Lower lobe of right lung (tissue), 2 donors: ENCODE measurements around the gene UNC80. TPM values are rescaled to one million over a fixed set of nuclear protein-coding genes. Genes with fewer than 3 reads are reported as not detected.

Source experiments
- ATAC-seq, 2 donors: fragments of 200-7000 bp; cut with Tn5 transposase; one replicate each; pipeline ENCODE4 v1.9.1; 2020 to 2022; ENCODE audit warnings: mild to moderate bottlenecking in 2 of 2, moderate library complexity in 2 of 2
- DNase-seq: peaks from one replicate; pipeline ENCODE4 v3.0.0-alpha.2; 2020
- H3K27ac ChIP-seq: fragments of 200-600 bp; one replicate; pipeline ENCODE4 v1.8.0; 2022
- H3K27me3 ChIP-seq: fragments of 200-600 bp; one replicate; pipeline ENCODE4 v1.8.0; 2022; ENCODE audit warnings: low read depth
- H3K36me3 ChIP-seq: fragments of 200-600 bp; one replicate; pipeline ENCODE4 v1.8.0; 2022; ENCODE audit warnings: mild to moderate bottlenecking
- H3K4me1 ChIP-seq: fragments of 200-600 bp; one replicate; pipeline ENCODE4 v1.8.0; 2022
- H3K4me3 ChIP-seq: fragments of 200-600 bp; one replicate; pipeline ENCODE4 v1.8.0; 2022; ENCODE audit warnings: mild to moderate bottlenecking
- H3K9me3 ChIP-seq: fragments of 200-600 bp; one replicate; pipeline ENCODE4 v1.8.0; 2022
- intact Hi-C: fragments of 100-400 bp; cut with DNase I; formaldehyde crosslinking; loops from one replicate; pipeline ENCODE4 v1.11.0; 2022
- total RNA-seq: library from RNA; stranded (reverse); fragmentation: NEBNext Ultra II Directional; extraction: Animal tissue kit (Norgen Biotek cat#: 25700); gene quantifications from one replicate; pipeline ENCODE4 v1.2.1, GENCODE V29; 2021
- TF ChIP-seq, protein P1 (sequence below): fragments of 200-600 bp; IDR thresholded peaks from one replicate; pipeline ENCODE4 v1.8.0; 2022; ENCODE audit warnings: antibody characterized with exemption, mild to moderate bottlenecking
- donor health status: DM: no; HTN: yes; CAD: no; lungs with severe emphysema.

UNC80 gene
- total RNA-seq, 1 donor from 2014 or later: not detected

DNA sequence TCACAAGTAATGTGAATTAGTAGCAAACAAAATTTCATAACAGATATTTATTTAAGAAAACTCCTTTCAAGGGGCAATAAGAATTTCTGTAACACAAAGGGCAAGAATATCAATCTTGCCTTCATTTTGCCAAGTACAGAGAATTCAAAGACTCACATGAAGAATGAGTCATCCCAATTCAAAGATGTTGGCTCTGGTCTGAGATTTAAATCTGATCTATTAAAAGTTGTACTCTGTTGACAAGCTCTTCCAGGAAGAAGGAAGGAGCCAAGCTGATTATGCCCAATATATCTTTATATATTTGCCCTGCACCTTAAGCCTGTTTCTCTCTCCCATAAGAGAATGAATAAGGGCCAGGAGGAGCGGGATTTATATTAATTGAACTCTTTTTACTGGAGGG, 174.9 kb downstream of the UNC80 start:
- H3K9me3 ChIP-seq: no peaks in the 10 kb centered on the region
- no peaks in the 10 kb centered on the region for H3K4me1 ChIP-seq
- no peak overlapping the region for H3K4me3 ChIP-seq
- no peaks in the 10 kb centered on the region for H3K27me3 ChIP-seq
- H3K27ac ChIP-seq: no peak overlapping the region
- no peak for DNase-seq
- ATAC-seq: no peak
- no peaks in the 10 kb centered on the region for H3K36me3 ChIP-seq
- intact Hi-C loops: no loop called here
- TF ChIP-seq, protein P1, sequence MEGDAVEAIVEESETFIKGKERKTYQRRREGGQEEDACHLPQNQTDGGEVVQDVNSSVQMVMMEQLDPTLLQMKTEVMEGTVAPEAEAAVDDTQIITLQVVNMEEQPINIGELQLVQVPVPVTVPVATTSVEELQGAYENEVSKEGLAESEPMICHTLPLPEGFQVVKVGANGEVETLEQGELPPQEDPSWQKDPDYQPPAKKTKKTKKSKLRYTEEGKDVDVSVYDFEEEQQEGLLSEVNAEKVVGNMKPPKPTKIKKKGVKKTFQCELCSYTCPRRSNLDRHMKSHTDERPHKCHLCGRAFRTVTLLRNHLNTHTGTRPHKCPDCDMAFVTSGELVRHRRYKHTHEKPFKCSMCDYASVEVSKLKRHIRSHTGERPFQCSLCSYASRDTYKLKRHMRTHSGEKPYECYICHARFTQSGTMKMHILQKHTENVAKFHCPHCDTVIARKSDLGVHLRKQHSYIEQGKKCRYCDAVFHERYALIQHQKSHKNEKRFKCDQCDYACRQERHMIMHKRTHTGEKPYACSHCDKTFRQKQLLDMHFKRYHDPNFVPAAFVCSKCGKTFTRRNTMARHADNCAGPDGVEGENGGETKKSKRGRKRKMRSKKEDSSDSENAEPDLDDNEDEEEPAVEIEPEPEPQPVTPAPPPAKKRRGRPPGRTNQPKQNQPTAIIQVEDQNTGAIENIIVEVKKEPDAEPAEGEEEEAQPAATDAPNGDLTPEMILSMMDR: no peak

DNA sequence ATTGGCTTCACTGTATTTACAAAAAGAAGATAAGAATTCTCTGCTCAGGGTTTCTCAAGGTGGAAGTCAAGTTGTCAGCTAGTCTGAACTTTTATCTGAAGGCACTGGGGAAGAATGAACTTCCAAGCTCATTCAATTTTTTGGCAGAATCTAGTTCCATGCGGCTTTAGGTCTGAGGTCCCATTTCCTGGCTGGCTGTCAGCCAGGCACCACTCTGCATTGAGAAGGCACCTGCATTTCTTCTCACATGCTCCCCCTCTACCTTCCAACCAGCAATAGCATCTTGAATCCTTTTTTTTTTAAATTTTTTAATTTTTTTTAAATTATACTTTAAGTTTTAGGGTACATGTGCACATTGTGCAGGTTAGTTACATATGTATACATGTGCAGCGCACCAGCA, 184.6 kb downstream of the UNC80 start:
- intact Hi-C loops: no loop called here
- H3K27ac ChIP-seq: no peak overlapping the region
- H3K27me3 ChIP-seq: no peaks in the 10 kb centered on the region
- TF ChIP-seq, protein P1: no peak
- H3K9me3 ChIP-seq: no peaks in the 10 kb centered on the region
- no peaks in the 10 kb centered on the region for H3K36me3 ChIP-seq
- no peak overlapping the region for H3K4me3 ChIP-seq
- ATAC-seq (no peak), DNase-seq (no peak)
- H3K4me1 ChIP-seq: peaks cover 3% of the 10 kb centered on the region

DNA sequence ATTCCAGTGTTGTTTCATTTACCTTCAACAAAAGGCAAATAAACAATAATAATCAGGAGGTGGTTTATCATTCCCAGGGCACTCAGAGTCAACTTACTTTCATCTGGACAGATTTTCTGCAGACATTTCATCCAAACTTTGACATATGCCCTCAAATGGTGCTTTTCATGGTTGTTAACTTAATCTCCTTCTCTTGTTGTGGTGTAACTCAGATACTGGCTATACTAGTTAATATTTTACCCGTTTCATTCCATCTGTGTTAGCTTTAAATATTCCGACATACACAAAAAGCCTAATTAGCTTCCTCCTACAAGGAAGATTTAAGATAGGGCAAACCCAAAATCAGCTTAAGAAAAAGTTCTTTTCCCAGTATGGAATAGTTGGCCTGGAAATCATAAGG, 186.4 kb downstream of the UNC80 start:
- ATAC-seq (no peak), DNase-seq (no peak)
- TF ChIP-seq, protein P1: no peak
- Histone ChIP-seq H3K27me3 (no peaks in the 10 kb centered on the region), H3K27ac (no peak overlapping the region), H3K4me1 (peaks cover 3% of the 10 kb centered on the region), H3K36me3 (no peaks in the 10 kb centered on the region), H3K9me3 (no peaks in the 10 kb centered on the region), H3K4me3 (no peak overlapping the region)
- intact Hi-C loops: no loop called here

DNA sequence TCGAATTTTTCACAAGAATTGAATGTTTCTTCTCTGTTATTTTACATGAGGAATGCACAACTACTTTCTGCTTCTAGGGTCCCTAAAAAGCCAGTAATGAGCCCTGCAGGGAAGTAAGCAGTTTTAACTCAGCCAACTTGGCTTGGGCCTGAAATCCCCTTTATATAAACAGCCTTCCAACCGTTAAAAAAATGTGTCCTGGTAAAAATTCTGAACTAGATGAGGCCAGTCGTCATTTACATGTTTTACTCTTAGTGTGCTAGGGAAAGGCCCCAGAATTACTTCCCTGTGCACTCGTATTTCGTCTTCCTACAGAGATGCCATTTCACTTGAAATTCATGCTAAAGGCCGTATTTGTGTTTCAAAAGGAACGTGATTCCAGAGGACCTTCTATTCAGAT, 188.4 kb downstream of the UNC80 start:
- no peaks in the 10 kb centered on the region for H3K36me3 ChIP-seq
- peaks cover 3% of the 10 kb centered on the region for H3K4me1 ChIP-seq
- no peak overlapping the region for H3K27ac ChIP-seq
- H3K27me3 ChIP-seq: no peaks in the 10 kb centered on the region
- H3K4me3 ChIP-seq: no peak overlapping the region
- TF ChIP-seq, protein P1: no peak
- intact Hi-C loops: no loop called here
- H3K9me3 ChIP-seq: no peaks in the 10 kb centered on the region
- no peak for DNase-seq
- no peak for ATAC-seq

DNA sequence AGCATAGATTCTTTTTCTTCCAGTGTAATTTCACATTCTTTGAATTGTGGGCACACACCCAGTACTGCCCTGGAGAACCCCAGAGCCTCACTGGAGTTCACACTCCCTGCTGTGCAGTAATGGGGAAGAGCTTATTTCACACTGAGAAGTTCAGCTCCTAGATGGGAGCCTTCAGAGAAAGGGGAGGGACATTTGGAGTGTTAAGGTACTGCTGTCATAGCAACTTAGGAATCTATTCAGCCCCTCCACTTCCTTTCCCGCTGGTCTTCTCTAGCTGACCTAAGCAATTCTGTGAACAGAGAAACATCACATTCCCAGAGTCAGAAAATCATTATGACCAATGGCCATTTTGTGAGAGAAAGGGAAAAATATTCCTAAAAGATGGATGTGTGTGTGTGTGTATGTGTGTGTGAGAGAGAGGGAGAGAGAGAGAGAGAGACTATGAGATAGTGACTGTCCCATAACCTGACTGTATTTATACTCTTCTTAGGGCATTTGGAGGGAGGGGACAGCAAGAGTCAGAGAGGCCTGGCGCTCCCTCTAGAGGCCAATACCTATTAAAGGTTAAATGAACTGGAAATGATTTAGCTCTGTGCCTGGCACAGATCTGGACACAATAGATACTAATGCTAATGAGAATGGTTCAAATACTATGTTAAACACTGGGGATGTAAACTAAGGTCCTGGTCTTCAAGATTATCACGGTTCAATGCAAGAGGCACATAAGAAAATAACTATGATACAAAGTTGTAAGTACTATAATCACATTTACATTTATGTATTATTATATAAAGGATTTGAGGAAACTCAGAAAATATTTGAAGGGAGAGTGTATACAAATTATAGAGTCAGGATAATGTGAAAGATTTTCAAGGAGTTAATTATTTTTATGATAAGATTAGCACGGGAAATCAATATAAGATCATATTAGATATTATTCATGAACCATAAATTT, 189.3 kb downstream of the UNC80 start:
- Histone ChIP-seq H3K27ac (no peak overlapping the region), H3K4me1 (peaks cover 3% of the 10 kb centered on the region), H3K36me3 (no peaks in the 10 kb centered on the region), H3K27me3 (no peaks in the 10 kb centered on the region), H3K9me3 (no peaks in the 10 kb centered on the region), H3K4me3 (no peak overlapping the region)
- ATAC-seq: peak; percentile 84 to 85
- DNase-seq: peak; percentile 49
- TF ChIP-seq, protein P1: peak; percentile 60
- intact Hi-C loops: no loop called here
